NB4 (cell line): Measurements from ENCODE around the gene CDH11.

ENCODE experiments used
- MYC ChIP-seq: IDR thresholded peaks from 2 replicates; pipeline ENCODE4 v1.6.1; 2011; ENCODE audit warnings: low read depth, low read length
- POLR2A ChIP-seq: IDR thresholded peaks from 2 replicates; pipeline ENCODE4 v1.6.1; 2011; ENCODE audit warnings: mild to moderate bottlenecking; ENCODE audit not compliant: insufficient read length; ENCODE audit errors: extremely low read depth
- TF ChIP-seq, protein P1 (sequence below): IDR thresholded peaks from one replicate; pipeline ENCODE4 v1.5.1; 2012; ENCODE audit warnings: low read depth, low read length
- TF ChIP-seq, protein P2 (sequence below): IDR thresholded peaks from 2 replicates; pipeline ENCODE4 v1.6.1; 2011; ENCODE audit warnings: low read depth, low read length

- TF ChIP-seq, protein P1, sequence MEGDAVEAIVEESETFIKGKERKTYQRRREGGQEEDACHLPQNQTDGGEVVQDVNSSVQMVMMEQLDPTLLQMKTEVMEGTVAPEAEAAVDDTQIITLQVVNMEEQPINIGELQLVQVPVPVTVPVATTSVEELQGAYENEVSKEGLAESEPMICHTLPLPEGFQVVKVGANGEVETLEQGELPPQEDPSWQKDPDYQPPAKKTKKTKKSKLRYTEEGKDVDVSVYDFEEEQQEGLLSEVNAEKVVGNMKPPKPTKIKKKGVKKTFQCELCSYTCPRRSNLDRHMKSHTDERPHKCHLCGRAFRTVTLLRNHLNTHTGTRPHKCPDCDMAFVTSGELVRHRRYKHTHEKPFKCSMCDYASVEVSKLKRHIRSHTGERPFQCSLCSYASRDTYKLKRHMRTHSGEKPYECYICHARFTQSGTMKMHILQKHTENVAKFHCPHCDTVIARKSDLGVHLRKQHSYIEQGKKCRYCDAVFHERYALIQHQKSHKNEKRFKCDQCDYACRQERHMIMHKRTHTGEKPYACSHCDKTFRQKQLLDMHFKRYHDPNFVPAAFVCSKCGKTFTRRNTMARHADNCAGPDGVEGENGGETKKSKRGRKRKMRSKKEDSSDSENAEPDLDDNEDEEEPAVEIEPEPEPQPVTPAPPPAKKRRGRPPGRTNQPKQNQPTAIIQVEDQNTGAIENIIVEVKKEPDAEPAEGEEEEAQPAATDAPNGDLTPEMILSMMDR, result no peak
- TF ChIP-seq POLR2A, result no peak
- TF ChIP-seq, protein P2, sequence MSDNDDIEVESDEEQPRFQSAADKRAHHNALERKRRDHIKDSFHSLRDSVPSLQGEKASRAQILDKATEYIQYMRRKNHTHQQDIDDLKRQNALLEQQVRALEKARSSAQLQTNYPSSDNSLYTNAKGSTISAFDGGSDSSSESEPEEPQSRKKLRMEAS, result no peak
- TF ChIP-seq MYC, result no peak
Observed at GRCh38 chr16:64900517-64900916, 221.3 kb downstream of the CDH11 start.
